Brain microvascular endothelial cell (primary cell): Measurements from ENCODE around the gene RTN4RL2.

ENCODE experiments used
- DNase-seq: peaks from one replicate; pipeline ENCODE4 v3.0.0-alpha.2; 2020
- H3K27ac ChIP-seq: fragments of 250-450 bp; sonication (Bioruptor Pico); 2 replicates; pipeline ENCODE4 v1.5.1; 2020; ENCODE audit warnings: mild to moderate bottlenecking, moderate library complexity
- H3K27me3 ChIP-seq: fragments of 250-450 bp; sonication (Bioruptor Pico); replicated peaks from 2 replicates; pipeline ENCODE4 v1.5.1; 2020; ENCODE audit warnings: mild to moderate bottlenecking
- H3K36me3 ChIP-seq: fragments of 250-450 bp; sonication (Bioruptor Pico); replicated peaks from 2 replicates; pipeline ENCODE4 v1.5.1; 2020; ENCODE audit warnings: mild to moderate bottlenecking
- H3K4me3 ChIP-seq: 2 replicates; pipeline ENCODE4 v1.5.1; 2011; ENCODE audit warnings: low read depth, mild to moderate bottlenecking, control low read depth, low read length, moderate library complexity
- in situ Hi-C: cut with HindIII; loops from 2 replicates; pipeline ENCODE4 v1.10.0; 2017; ENCODE audit warnings: low sequenced_read_pairs, low pct_ligation_motif_present
- TF ChIP-seq, protein P1 (sequence below): IDR thresholded peaks from 2 replicates; pipeline ENCODE4 v1.5.1; 2011; ENCODE audit warnings: low read depth, mild to moderate bottlenecking, moderate library complexity, low read length, control low read depth, inconsistent platforms; ENCODE audit errors: missing control alignments

The RTN4RL2 gene

GRCh38 chr11:57508341-57509170 is 48.2 kb downstream of the RTN4RL2 start:
- in situ Hi-C loops, result no loop called here
- Histone ChIP-seq H3K4me3 (no peak overlapping the region), H3K27me3 (no peaks in the 10 kb centered on the region), H3K36me3 (no peaks in the 10 kb centered on the region), H3K27ac (no peak overlapping the region)
- no peak for DNase-seq
- TF ChIP-seq, protein P1, sequence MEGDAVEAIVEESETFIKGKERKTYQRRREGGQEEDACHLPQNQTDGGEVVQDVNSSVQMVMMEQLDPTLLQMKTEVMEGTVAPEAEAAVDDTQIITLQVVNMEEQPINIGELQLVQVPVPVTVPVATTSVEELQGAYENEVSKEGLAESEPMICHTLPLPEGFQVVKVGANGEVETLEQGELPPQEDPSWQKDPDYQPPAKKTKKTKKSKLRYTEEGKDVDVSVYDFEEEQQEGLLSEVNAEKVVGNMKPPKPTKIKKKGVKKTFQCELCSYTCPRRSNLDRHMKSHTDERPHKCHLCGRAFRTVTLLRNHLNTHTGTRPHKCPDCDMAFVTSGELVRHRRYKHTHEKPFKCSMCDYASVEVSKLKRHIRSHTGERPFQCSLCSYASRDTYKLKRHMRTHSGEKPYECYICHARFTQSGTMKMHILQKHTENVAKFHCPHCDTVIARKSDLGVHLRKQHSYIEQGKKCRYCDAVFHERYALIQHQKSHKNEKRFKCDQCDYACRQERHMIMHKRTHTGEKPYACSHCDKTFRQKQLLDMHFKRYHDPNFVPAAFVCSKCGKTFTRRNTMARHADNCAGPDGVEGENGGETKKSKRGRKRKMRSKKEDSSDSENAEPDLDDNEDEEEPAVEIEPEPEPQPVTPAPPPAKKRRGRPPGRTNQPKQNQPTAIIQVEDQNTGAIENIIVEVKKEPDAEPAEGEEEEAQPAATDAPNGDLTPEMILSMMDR, result no peak

DNA sequence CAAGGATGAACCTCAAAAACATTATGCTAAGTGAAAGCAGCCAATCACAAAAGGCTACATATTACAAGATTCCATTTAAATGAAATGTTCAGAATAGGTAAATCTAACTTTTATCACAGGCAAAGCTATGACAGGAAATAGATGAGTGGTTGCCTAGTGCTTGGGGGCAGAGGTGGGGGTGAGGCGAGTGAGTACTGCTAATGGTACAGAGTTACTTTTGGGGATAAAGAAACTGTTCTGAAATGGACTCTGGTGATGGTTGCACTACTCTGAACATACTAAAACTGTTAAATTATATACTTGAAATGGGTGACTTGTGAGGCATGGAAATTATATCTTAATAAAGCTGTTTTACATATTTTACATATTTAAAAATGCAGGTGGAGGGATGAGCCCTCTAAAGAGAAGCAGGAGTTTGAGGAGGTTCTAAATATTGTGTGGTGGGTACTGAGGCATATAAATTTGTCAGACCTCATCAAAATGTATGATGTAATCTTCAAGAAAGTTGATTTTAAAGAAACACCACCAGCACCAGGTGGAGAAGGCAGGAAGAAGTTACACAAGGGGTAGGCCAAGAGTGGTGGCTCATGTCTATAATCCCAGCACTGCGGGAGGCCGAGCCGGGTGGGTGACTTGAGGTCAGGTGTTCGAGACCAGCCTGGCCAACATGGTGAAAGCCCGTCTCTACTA is 51.6 kb downstream of the RTN4RL2 start:
- no peaks in the 10 kb centered on the region for H3K27me3 ChIP-seq
- DNase-seq, result no peak
- H3K4me3 ChIP-seq, result no peak overlapping the region
- no peaks in the 10 kb centered on the region for H3K36me3 ChIP-seq
- no peak overlapping the region for H3K27ac ChIP-seq
- TF ChIP-seq, protein P1, result no peak
- in situ Hi-C loops, result no loop called here

DNA sequence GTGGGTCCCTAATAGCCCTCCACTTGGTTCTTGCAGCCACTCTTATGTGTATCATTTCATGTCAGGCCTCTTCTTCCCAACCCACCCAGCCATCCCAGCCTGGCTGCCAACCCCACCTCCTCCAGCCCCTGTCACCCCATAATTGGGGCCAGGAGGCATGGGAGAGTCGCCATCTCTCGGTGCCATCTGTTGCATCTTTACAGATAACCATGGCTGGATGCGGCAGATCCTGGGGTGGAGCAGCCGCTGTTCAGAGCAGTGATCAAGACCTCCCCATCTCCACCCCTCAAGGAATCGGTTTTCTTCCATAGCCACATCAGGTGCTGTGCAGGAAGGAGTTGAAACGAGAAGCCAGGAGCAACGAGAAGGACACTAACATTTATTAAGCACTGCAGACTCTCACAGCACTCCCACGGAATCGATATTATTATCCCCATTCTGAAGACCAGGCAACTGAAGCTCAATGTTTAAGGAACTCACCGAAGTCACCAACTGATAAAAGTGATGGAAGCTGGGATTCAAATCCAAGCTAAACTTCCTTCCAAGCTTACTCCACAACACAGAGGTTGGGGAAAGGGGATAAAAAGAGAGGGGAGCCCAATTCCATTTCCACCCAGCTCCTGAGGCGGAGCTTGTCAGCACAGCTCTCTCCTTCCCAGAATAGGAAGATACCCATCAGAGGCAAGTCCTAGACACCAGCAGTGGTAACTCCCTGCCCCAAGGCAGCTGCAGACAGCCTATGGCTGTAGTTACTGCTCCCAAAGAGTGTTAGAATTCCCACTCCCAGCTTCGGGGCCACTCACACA is 52.5 kb downstream of the RTN4RL2 start:
- no peak for DNase-seq
- Histone ChIP-seq H3K27ac (no peak overlapping the region), H3K27me3 (no peaks in the 10 kb centered on the region), H3K36me3 (no peaks in the 10 kb centered on the region), H3K4me3 (no peak overlapping the region)
- in situ Hi-C loops, result no loop called here
- TF ChIP-seq, protein P1, result no peak

DNA sequence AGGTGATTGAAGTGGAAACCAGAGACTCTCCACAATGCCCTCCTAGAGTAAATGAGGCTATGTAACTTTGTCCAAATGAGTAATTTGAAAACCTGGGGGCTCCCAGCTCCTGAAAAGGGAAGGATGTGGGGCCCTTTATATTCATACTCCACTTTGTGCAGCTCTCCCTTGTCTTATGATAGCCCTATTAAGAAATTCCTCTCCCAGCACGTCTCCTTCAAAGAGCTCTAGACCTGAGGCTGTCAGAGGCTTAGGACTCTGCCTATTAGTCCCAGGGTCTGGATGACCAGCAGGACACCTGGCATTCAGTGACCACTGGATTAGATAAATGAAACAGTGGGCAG is 53.1 kb downstream of the RTN4RL2 start:
- in situ Hi-C loops, result no loop called here
- no peak overlapping the region for H3K4me3 ChIP-seq
- no peaks in the 10 kb centered on the region for H3K27me3 ChIP-seq
- no peak for DNase-seq
- no peaks in the 10 kb centered on the region for H3K36me3 ChIP-seq
- TF ChIP-seq, protein P1, result no peak
- H3K27ac ChIP-seq, result no peak overlapping the region

DNA sequence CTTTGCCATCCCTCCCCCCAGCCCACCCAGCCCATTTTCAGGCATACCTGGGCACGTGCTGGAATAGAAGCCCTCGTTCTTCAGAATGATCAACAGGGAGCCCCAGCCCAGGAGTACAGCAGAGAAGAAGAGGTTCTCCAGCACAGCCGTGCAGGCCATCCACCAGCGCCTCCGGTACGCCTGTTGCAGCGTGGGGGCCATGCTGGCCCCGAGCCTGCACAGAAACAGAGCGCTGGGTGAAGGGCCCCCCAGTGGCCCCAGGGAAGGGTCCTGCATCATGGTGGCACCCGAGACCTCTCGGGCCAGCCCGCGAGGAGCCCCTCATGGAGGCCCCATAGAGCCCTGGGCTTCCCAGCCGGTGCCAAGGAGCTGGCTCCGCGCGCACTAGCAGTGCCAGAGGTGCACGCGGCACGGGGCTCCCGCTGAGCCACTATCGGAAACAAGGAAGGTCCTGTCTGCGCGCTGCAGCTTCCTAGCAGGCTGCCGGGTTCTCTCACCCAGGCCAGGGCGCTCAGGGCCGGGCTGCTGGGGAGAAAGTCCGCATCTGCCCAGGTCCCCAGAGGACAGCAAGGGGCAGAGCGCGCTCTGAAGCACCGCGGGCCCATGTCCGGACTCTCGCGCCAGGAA is 53.7 kb downstream of the RTN4RL2 start:
- H3K27ac ChIP-seq, result no peak overlapping the region
- H3K27me3 ChIP-seq, result no peaks in the 10 kb centered on the region
- TF ChIP-seq, protein P1, result peak; percentile 1
- H3K36me3 ChIP-seq, result no peaks in the 10 kb centered on the region
- H3K4me3 ChIP-seq, result peak overlapping the region; percentile 77
- in situ Hi-C loops, result no loop called here
- no peak for DNase-seq
